Regular cardiac myocyte (primary cell): ENCODE data around the gene NUP155. TPM values are rescaled to one million over a fixed set of nuclear protein-coding genes. Genes with fewer than 3 reads are reported as not detected.

ENCODE experiments used
- total RNA-seq: library from RNA; depleted of rRNA; stranded (reverse); fragments of >200 nt; gene quantifications from 2 replicates; pipeline ENCODE4 v1.2.3, GENCODE V29; 2014

NUP155 gene
- total RNA-seq, result 25.4 and 42.0 TPM in 2 replicates

GRCh38 chr5:37370864-37371726 lies at the start of gene NUP155:
TSS of gene NUP155 (minus strand) at chr5:37371106. CDS start at chr5:37370977, 129 bp downstream.

GRCh38 chr5:37379100-37379628 lies 8.3 kb upstream of the NUP155 start, which contains the start of gene WDR70:
TSS of gene WDR70 (plus strand) at chr5:37379318. CDS start at chr5:37379368, 50 bp downstream.

GRCh38 chr5:37248970-37249814 lies 121.7 kb downstream of the NUP155 start, which contains the start of gene CPLANE1:
TSS of gene CPLANE1 (minus strand) at chr5:37249376. CDS start at chr5:37247698, 1,678 bp downstream.

Other genes starting within 250 kb of the NUP155 start
- 11.7 and 19.2 TPM in 2 replicates for gene CPLANE1, start 121.7 kb downstream of the NUP155 start, total RNA-seq
- 21.5 and 32.1 TPM in 2 replicates for gene WDR70, start 8.2 kb upstream of the NUP155 start, total RNA-seq